ENCODE data around the gene DIAPH2. TPM values are rescaled to one million over a fixed set of nuclear protein-coding genes. Genes with fewer than 3 reads are reported as not detected.

The DIAPH2 gene
- total RNA-seq, 4 donors from 2014 or later: 16.7 to 27.3 (median 20.3) TPM

DNA sequence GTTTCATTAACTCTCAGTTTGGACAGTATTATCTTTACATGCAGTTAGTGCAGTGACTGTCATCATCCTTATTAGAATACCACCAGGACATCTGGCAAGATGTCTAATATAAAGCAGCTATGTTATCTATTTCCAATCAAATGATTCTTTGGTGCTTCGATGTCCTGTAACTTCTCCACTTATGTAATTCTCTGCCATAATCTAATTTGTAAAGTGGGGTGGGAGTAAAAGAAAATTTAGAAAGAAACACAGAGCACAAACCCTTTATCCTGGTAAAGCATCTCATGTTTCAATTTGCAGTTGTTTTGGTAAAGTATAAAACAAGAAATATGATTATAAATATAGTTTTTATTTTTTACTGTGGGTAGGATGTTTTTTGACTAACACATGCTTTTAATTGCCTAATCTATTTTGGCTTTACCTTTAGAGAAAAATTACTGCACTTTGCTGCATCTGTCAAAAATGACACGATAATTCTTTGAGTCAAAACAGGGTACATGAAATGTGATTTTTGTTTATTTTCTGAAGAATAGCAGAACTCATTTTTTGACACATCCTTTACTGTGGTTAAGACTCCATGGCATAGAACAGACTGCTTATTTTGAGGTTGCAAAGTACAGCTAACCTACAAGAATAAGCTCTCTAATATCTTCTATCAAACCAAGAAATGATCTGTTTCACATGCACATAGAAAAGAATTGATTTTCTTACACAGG is 581.9 kb downstream of the DIAPH2 start:
- WGBS, 2 donors: 76 to 77% methylated on average over 2 of the region's 2 CpGs
- intact Hi-C loops (cut with DNase I; ENCODE audit: low total_unique reads): no loop called here
- TF ChIP-seq POLR2A (IDR thresholded peaks at IDR 0.05): no peak
- TF ChIP-seq, protein P1, sequence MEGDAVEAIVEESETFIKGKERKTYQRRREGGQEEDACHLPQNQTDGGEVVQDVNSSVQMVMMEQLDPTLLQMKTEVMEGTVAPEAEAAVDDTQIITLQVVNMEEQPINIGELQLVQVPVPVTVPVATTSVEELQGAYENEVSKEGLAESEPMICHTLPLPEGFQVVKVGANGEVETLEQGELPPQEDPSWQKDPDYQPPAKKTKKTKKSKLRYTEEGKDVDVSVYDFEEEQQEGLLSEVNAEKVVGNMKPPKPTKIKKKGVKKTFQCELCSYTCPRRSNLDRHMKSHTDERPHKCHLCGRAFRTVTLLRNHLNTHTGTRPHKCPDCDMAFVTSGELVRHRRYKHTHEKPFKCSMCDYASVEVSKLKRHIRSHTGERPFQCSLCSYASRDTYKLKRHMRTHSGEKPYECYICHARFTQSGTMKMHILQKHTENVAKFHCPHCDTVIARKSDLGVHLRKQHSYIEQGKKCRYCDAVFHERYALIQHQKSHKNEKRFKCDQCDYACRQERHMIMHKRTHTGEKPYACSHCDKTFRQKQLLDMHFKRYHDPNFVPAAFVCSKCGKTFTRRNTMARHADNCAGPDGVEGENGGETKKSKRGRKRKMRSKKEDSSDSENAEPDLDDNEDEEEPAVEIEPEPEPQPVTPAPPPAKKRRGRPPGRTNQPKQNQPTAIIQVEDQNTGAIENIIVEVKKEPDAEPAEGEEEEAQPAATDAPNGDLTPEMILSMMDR (IDR thresholded peaks at IDR 0.05): no peak
- no peak for DNase-seq (ENCODE audit: low spot score in 2 of 2)
- H3K4me3 ChIP-seq (ENCODE audit: low read depth, poor library complexity, severe bottlenecking): no peak overlapping the region

DNA sequence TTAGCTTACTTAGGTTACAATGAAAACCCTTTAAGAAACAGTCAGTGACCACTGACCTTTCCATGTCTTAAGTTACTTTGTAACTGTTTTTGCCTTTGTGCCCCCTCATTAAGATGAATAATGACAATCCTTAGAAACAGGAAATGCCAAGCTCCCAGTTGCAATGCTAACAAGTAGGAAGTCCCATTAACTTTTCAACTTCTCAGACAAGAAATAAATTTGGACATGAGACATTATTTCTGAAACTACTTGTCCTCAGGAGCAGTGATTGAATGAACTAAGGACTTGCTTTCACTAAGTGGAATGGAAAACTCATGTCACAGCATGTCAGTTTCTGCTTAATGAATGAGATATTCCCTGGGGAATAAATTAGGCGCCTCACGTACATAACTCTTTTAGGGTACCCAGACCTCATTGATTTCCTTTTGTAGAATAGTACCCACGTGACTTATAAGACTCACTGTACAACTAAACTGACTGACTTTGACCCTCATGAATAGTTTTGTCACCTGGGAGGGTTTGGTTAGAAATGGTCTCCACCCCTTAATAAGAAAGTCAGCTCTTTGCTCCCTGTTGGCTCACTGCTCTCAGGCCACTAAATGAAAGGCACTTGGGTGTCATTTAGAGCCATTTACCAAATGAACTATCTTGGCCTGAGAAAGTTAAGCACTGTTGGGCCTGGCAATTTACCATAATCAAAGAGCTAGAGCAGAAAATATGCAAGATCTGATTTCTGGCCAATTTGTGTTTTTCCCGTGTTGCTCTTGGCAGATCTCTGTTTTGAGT is 582.9 kb downstream of the DIAPH2 start:
- WGBS, 2 donors: 41 to 42% methylated on average over 4 of the region's 4 CpGs

DNA sequence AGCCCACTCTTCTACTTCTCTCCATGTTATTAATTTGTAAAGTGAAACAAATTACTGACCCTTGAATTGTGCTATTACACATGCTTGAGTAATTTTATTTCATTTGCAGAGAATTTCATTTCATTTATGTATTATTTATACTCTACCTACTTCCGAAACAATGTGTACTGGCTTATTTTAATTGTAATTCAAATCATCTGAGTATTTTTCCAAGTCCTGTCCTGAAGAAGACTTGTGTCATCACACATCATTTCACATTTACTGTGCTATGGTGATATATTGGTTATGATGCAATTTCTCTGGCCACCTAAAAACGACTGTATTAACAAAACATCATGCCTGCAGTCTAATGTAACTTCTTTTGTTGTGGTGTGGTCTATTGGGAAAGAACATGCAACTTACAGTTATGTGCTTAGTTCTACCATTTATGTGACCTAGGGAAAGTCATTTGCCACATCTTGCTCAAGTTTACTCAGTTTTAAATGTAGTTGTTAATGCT is 583.6 kb downstream of the DIAPH2 start:
- DNase-seq (ENCODE audit: low spot score in 2 of 2): no peak
- intact Hi-C loops (cut with DNase I; ENCODE audit: low total_unique reads): no loop called here
- no peak overlapping the region for H3K4me3 ChIP-seq (ENCODE audit: low read depth, poor library complexity, severe bottlenecking)
- TF ChIP-seq, protein P1 (IDR thresholded peaks at IDR 0.05): no peak
- TF ChIP-seq POLR2A (IDR thresholded peaks at IDR 0.05): no peak
- WGBS, 2 donors: 45 to 62% methylated on average over 2 of the region's 2 CpGs

More for the DNA sequence above, 582.9 kb downstream of the DIAPH2 start:
- intact Hi-C loops (cut with DNase I; ENCODE audit: low total_unique reads): no loop called here
- DNase-seq (ENCODE audit: low spot score in 2 of 2): no peak
- TF ChIP-seq POLR2A (IDR thresholded peaks at IDR 0.05): no peak
- TF ChIP-seq, protein P1 (IDR thresholded peaks at IDR 0.05): no peak
- no peak overlapping the region for H3K4me3 ChIP-seq (ENCODE audit: low read depth, poor library complexity, severe bottlenecking)

DNA sequence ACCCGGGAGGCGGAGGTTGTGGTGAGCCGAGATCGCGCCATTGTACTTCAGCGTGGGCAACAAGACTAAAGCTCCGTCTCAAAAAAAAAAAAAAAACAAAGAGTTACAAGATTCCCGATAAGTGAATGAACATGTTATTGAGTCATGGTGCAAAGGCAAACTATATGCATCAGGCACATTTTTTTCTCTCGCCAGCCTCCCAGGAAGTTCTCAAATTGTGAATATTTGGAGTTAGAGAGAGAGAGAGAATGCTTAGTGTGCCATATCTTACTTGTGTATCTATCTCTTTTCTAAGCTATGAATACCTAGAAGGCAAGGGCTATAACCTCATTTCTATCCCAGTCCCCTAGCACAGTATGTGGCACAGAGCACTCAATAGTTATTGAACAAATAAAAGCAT is 599.9 kb downstream of the DIAPH2 start:
- TF ChIP-seq, protein P1 (IDR thresholded peaks at IDR 0.05): no peak
- no peak for TF ChIP-seq POLR2A (IDR thresholded peaks at IDR 0.05)
- no peak for DNase-seq (ENCODE audit: low spot score in 2 of 2)
- intact Hi-C loops (cut with DNase I; ENCODE audit: low total_unique reads): no loop called here
- H3K4me3 ChIP-seq (ENCODE audit: low read depth, poor library complexity, severe bottlenecking): no peak overlapping the region
- 96 to 98% methylated on average over 9 of the region's 9 CpGs for WGBS, 2 donors

DNA sequence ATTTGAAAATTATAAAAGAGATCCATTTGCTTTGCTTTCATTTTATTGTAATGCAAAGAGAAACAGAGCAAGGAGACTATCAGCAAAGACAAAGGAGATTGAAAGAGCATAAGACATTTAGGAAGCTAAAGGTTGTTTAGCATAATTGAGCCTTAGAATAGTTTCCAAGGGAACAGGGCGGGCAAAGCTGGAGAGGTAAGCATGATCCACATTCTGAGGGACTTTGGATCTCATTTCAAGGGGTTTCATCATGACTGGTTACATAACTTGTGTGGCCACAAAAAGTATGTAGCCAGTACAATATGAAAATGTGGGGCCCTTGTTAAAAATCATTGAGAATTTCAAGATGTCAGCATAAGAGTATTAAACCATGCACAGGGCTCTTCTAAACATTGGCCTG is 605.6 kb downstream of the DIAPH2 start:
- TF ChIP-seq, protein P1 (IDR thresholded peaks at IDR 0.05): no peak
- no peak for TF ChIP-seq POLR2A (IDR thresholded peaks at IDR 0.05)
- H3K4me3 ChIP-seq (ENCODE audit: low read depth, poor library complexity, severe bottlenecking): no peak overlapping the region
- WGBS, 2 donors: 80 to 89% methylated on average over 1 of the region's 1 CpG
- intact Hi-C loops (cut with DNase I; ENCODE audit: low total_unique reads): no loop called here
- no peak for DNase-seq (ENCODE audit: low spot score in 2 of 2)
